WTC11 (cell line): ENCODE measurements around the gene TAOK3.

Source experiments
- CREB1 ChIP-seq: sonication (generic); formaldehyde crosslinking; IDR thresholded peaks from 2 replicates; pipeline ENCODE4 v1.8.0; 2023; ENCODE audit warnings: mild to moderate bottlenecking, missing genetic modification reagents
- CREM ChIP-seq: sonication (generic); formaldehyde crosslinking; IDR thresholded peaks from 2 replicates; pipeline ENCODE4 v1.8.1; 2022; ENCODE audit warnings: mild to moderate bottlenecking, missing genetic modification reagents, moderate library complexity
- FOXJ3 ChIP-seq: sonication (generic); formaldehyde crosslinking; IDR thresholded peaks from 2 replicates; pipeline ENCODE4 v1.9.0; 2021; ENCODE audit warnings: missing genetic modification reagents, mild to moderate bottlenecking, borderline replicate concordance
- NFATC4 ChIP-seq: fragments of 250-450 bp; sonication (Bioruptor Pico); IDR thresholded peaks from 2 replicates; pipeline ENCODE4 v1.9.0; 2021; ENCODE audit warnings: mild to moderate bottlenecking
- SP1 ChIP-seq: sonication (generic); formaldehyde crosslinking; conservative IDR thresholded peaks from 2 replicates; pipeline ENCODE4 v1.8.1; 2022; ENCODE audit warnings: missing genetic modification reagents
- TCF7 ChIP-seq: sonication (generic); formaldehyde crosslinking; IDR thresholded peaks from 2 replicates; pipeline ENCODE4 v1.8.0; 2022; ENCODE audit warnings: mild to moderate bottlenecking, low read depth, missing genetic modification reagents, moderate library complexity
- TEAD4 ChIP-seq: sonication (generic); formaldehyde crosslinking; IDR thresholded peaks from 2 replicates; pipeline ENCODE4 v1.8.0; 2022; ENCODE audit warnings: mild to moderate bottlenecking, missing genetic modification reagents
- TF ChIP-seq, protein P1 (sequence below): fragments of 250-450 bp; sonication (Bioruptor Pico); IDR thresholded peaks from 2 replicates; pipeline ENCODE4 v2.1.2; 2022; ENCODE audit warnings: mild to moderate bottlenecking, moderate library complexity
- TF ChIP-seq, protein P2 (sequence below): fragments of 200-600 bp; IDR thresholded peaks from 2 replicates; pipeline ENCODE4 v1.8.0; 2022; ENCODE audit warnings: antibody characterized with exemption
- TF ChIP-seq, protein P3 (sequence below): sonication (generic); formaldehyde crosslinking; IDR thresholded peaks from 2 replicates; pipeline ENCODE4 v1.8.0; 2022; ENCODE audit warnings: mild to moderate bottlenecking, missing genetic modification reagents
- TF ChIP-seq, protein P4 (sequence below): sonication (generic); formaldehyde crosslinking; IDR thresholded peaks from 2 replicates; pipeline ENCODE4 v1.8.1; 2022; ENCODE audit warnings: missing genetic modification reagents, borderline replicate concordance
- TF ChIP-seq, protein P5 (sequence below): sonication (generic); formaldehyde crosslinking; conservative IDR thresholded peaks from 2 replicates; pipeline ENCODE4 v1.8.1; 2022; ENCODE audit warnings: mild to moderate bottlenecking, missing genetic modification reagents
- TF ChIP-seq, protein P6 (sequence below): sonication (generic); formaldehyde crosslinking; IDR thresholded peaks from 2 replicates; pipeline ENCODE4 v1.8.1; 2022; ENCODE audit warnings: mild to moderate bottlenecking, moderate library complexity, missing genetic modification reagents
- TF ChIP-seq, protein P7 (sequence below): sonication (generic); formaldehyde crosslinking; IDR thresholded peaks from 2 replicates; pipeline ENCODE4 v1.8.0; 2022; ENCODE audit warnings: mild to moderate bottlenecking, missing genetic modification reagents

DNA sequence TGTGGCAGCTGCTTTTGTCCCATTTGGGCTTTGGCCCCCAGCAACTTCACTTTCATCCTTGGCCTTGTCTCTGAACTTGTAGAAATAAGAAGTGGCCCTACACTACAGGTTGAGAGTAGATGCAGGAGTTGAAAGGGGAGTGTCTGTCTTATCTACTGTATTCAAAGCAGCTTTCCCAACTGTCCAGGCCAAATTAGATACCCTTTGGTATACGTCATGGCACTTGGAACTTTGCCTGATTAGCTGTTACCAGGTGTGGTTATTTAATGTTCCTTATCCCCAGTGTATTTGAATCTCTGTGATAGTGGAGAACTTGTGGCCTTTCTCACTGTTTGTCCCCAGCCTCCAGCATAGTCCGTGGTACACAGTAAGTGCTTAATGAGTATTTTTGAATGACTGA, 37.1 kb upstream of the TAOK3 start:
- TF ChIP-seq TEAD4 (CRISPR knock-in tag) (no peak), TCF7 (no peak), FOXJ3 (CRISPR knock-in tag) (no peak), CREB1 (CRISPR knock-in tag) (no peak), CREM (CRISPR knock-in tag) (no peak), NFATC4 (CRISPR knock-in tag) (no peak), SP1 (CRISPR knock-in tag) (no peak)
- TF ChIP-seq, protein P1, sequence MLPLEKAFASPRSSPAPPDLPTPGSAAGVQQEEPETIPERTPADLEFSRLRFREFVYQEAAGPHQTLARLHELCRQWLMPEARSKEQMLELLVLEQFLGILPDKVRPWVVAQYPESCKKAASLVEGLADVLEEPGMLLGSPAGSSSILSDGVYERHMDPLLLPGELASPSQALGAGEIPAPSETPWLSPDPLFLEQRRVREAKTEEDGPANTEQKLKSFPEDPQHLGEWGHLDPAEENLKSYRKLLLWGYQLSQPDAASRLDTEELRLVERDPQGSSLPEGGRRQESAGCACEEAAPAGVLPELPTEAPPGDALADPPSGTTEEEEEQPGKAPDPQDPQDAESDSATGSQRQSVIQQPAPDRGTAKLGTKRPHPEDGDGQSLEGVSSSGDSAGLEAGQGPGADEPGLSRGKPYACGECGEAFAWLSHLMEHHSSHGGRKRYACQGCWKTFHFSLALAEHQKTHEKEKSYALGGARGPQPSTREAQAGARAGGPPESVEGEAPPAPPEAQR (CRISPR knock-in tag): no peak
- TF ChIP-seq, protein P2, sequence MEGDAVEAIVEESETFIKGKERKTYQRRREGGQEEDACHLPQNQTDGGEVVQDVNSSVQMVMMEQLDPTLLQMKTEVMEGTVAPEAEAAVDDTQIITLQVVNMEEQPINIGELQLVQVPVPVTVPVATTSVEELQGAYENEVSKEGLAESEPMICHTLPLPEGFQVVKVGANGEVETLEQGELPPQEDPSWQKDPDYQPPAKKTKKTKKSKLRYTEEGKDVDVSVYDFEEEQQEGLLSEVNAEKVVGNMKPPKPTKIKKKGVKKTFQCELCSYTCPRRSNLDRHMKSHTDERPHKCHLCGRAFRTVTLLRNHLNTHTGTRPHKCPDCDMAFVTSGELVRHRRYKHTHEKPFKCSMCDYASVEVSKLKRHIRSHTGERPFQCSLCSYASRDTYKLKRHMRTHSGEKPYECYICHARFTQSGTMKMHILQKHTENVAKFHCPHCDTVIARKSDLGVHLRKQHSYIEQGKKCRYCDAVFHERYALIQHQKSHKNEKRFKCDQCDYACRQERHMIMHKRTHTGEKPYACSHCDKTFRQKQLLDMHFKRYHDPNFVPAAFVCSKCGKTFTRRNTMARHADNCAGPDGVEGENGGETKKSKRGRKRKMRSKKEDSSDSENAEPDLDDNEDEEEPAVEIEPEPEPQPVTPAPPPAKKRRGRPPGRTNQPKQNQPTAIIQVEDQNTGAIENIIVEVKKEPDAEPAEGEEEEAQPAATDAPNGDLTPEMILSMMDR: no peak
- TF ChIP-seq, protein P3, sequence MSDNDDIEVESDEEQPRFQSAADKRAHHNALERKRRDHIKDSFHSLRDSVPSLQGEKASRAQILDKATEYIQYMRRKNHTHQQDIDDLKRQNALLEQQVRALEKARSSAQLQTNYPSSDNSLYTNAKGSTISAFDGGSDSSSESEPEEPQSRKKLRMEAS (CRISPR knock-in tag): no peak
- TF ChIP-seq, protein P4, sequence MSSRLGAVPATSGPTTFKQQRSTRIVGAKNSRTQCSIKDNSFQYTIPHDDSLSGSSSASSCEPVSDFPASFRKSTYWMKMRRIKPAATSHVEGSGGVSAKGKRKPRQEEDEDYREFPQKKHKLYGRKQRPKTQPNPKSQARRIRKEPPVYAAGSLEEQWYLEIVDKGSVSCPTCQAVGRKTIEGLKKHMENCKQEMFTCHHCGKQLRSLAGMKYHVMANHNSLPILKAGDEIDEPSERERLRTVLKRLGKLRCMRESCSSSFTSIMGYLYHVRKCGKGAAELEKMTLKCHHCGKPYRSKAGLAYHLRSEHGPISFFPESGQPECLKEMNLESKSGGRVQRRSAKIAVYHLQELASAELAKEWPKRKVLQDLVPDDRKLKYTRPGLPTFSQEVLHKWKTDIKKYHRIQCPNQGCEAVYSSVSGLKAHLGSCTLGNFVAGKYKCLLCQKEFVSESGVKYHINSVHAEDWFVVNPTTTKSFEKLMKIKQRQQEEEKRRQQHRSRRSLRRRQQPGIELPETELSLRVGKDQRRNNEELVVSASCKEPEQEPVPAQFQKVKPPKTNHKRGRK (CRISPR knock-in tag): no peak
- TF ChIP-seq, protein P5, sequence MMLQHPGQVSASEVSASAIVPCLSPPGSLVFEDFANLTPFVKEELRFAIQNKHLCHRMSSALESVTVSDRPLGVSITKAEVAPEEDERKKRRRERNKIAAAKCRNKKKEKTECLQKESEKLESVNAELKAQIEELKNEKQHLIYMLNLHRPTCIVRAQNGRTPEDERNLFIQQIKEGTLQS: no peak
- TF ChIP-seq, protein P6, sequence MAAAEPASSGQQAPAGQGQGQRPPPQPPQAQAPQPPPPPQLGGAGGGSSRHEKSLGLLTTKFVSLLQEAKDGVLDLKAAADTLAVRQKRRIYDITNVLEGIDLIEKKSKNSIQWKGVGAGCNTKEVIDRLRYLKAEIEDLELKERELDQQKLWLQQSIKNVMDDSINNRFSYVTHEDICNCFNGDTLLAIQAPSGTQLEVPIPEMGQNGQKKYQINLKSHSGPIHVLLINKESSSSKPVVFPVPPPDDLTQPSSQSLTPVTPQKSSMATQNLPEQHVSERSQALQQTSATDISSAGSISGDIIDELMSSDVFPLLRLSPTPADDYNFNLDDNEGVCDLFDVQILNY (CRISPR knock-in tag): no peak
- TF ChIP-seq, protein P7, sequence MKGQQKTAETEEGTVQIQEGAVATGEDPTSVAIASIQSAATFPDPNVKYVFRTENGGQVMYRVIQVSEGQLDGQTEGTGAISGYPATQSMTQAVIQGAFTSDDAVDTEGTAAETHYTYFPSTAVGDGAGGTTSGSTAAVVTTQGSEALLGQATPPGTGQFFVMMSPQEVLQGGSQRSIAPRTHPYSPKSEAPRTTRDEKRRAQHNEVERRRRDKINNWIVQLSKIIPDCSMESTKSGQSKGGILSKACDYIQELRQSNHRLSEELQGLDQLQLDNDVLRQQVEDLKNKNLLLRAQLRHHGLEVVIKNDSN: no peak
